Endodermal cell (in vitro differentiated cells): ENCODE data around the gene SS18L1. TPM values are rescaled to one million over a fixed set of nuclear protein-coding genes. Genes with fewer than 3 reads are reported as not detected.

Source experiments
- DNase-seq: peaks from one replicate; pipeline ENCODE4 v3.0.0-alpha.2; 2017
- H3K27ac ChIP-seq: 2 replicates; pipeline ENCODE4 v1.5.1; 2013; ENCODE audit warnings: mild to moderate bottlenecking, low read depth, low read length, moderate library complexity
- H3K27me3 ChIP-seq: 2 replicates; pipeline ENCODE4 v1.6.1; 2013; ENCODE audit warnings: mild to moderate bottlenecking, low read length, moderate library complexity; ENCODE audit not compliant: insufficient read depth, control insufficient read depth, poor library complexity, severe bottlenecking
- H3K36me3 ChIP-seq: 2 replicates; pipeline ENCODE4 v1.7.0; 2013; ENCODE audit warnings: mild to moderate bottlenecking, low read length, moderate library complexity; ENCODE audit not compliant: control insufficient read depth, insufficient read depth
- H3K4me1 ChIP-seq: one replicate; pipeline ENCODE4 v1.7.0; 2013; ENCODE audit warnings: low read length; ENCODE audit not compliant: control insufficient read depth, insufficient read depth
- H3K4me3 ChIP-seq: 2 replicates; pipeline ENCODE4 v1.5.1; 2013; ENCODE audit warnings: mild to moderate bottlenecking, low read length, moderate library complexity
- H3K9ac ChIP-seq: 2 replicates; pipeline ENCODE4 v1.6.1; 2013; ENCODE audit warnings: mild to moderate bottlenecking, low read length, moderate library complexity; ENCODE audit not compliant: poor library complexity, severe bottlenecking; ENCODE audit errors: extremely low read depth
- H3K9me3 ChIP-seq: 2 replicates; pipeline ENCODE4 v1.6.1; 2013; ENCODE audit warnings: mild to moderate bottlenecking, low read length, moderate library complexity; ENCODE audit not compliant: control insufficient read depth
- H3K27ac Mint-ChIP-seq: 2 replicates; pipeline ENCODE4 v1.8.0; 2020; ENCODE audit warnings: mixed read lengths
- H3K27me3 Mint-ChIP-seq: 2 replicates; pipeline ENCODE4 v1.8.0; 2021; ENCODE audit warnings: mild to moderate bottlenecking, mixed read lengths; ENCODE audit not compliant: insufficient read depth
- H3K36me3 Mint-ChIP-seq: 2 replicates; pipeline ENCODE4 v1.8.0; 2020; ENCODE audit warnings: low read depth, mixed read lengths
- H3K4me1 Mint-ChIP-seq: 2 replicates; pipeline ENCODE4 v1.8.0; 2020; ENCODE audit warnings: mixed read lengths
- H3K4me3 Mint-ChIP-seq: 2 replicates; pipeline ENCODE4 v1.8.0; 2020; ENCODE audit warnings: mild to moderate bottlenecking, moderate library complexity, mixed read lengths
- H3K9me3 Mint-ChIP-seq: 2 replicates; pipeline ENCODE4 v1.8.0; 2020; ENCODE audit warnings: mild to moderate bottlenecking, mixed read lengths
- CTCF ChIP-seq: fragments of 200-600 bp; sonication (generic); conservative IDR thresholded peaks from 2 replicates; pipeline ENCODE4 v1.5.0; 2021; ENCODE audit warnings: antibody characterized with exemption, mild to moderate bottlenecking
- WGBS, 2 experiments: methylation state at CpG; one replicate each; pipeline versions ENCODE4 v1.1.5 to v1.1.7; 2013; ENCODE audit warnings: missing lambda C conversion rate in 2 of 2, mixed read lengths in 1 of 2; ENCODE audit not compliant: insufficient coverage in 1 of 2, insufficient read length in 1 of 2; 5-methylcytosine and 5-hydroxymethylcytosine counted together
- total RNA-seq, 2 donors: library from RNA; stranded (reverse); fragmentation: NEBNext Ultra II Directional in 1 of 2; extraction: Animal tissue kit (Norgen Biotek cat#: 25700) in 1 of 2; gene quantifications; 2 replicates in 1 of 2; 3 replicates in 1 of 2; pipeline ENCODE4 v1.2.1, GENCODE V29; 2021

SS18L1 gene
- total RNA-seq, 2 donors from 2014 or later = 23.2 to 28.8 TPM

DNA sequence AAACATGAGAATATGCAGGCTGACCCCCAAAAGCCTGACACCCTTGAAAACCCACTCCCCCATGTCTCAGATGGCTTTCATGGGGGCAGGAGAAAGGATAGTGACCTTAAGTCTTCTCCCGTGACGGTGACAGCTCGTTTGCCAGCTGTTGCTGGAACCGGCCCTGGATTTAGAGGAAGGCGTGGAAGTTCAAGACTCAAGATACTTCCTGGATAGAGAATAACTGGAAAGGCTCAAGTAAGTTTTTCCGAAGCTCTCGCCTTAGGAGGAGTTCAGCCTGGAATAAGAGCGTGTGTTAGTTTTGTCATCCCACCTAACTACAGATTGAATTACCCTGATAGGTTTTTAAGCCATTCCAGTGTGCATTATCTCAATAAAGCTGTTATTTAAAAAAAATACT is 27.7 kb downstream of the SS18L1 start:
- Mint-ChIP-seq H3K4me3 (no peak overlapping the region), H3K27me3 (no peaks in the 10 kb centered on the region), H3K27ac (no peak overlapping the region), H3K4me1 (no peaks in the 10 kb centered on the region), H3K9me3 (no peaks in the 10 kb centered on the region), H3K36me3 (peaks cover 43% of the 10 kb centered on the region)
- Histone ChIP-seq H3K9ac (no peak overlapping the region), H3K27ac (no peak overlapping the region), H3K4me3 (no peak overlapping the region), H3K9me3 (no peaks in the 10 kb centered on the region), H3K27me3 (no peaks in the 10 kb centered on the region), H3K4me1 (no peaks in the 10 kb centered on the region), H3K36me3 (peaks cover 26% of the 10 kb centered on the region)
- WGBS, 2 experiments = 95 to 98% methylated on average over 7 to 8 of the region's 8 CpGs
- no peak for DNase-seq
- no peak for TF ChIP-seq CTCF

DNA sequence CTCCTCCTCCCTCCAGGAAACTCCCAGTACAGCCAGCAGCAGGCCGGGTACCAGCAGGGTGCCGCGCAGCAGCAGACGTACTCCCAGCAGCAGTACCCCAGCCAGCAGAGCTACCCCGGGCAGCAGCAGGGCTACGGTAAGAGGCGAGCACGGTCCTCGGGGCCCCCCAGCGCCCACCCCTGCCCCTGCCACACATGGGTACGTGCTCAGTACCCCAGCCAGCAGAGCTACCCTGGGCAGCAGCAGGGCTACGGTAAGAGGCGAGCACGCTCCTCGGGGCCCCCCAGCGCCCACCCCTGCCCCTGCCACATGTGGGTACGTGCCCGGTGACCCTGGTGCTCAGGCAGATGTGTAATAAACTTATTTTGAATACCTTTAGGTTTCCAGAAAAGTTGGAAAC is 29.1 kb downstream of the SS18L1 start:
- Mint-ChIP-seq H3K36me3 (peaks cover 42% of the 10 kb centered on the region), H3K4me1 (no peaks in the 10 kb centered on the region), H3K27ac (no peak overlapping the region), H3K9me3 (no peaks in the 10 kb centered on the region), H3K27me3 (no peaks in the 10 kb centered on the region), H3K4me3 (no peak overlapping the region)
- Histone ChIP-seq H3K9me3 (no peaks in the 10 kb centered on the region), H3K27me3 (no peaks in the 10 kb centered on the region), H3K36me3 (peaks cover 25% of the 10 kb centered on the region), H3K4me1 (no peaks in the 10 kb centered on the region), H3K9ac (no peak overlapping the region), H3K27ac (no peak overlapping the region), H3K4me3 (no peak overlapping the region)
- 93 to 96% methylated on average over 11 to 18 of the region's 18 CpGs for WGBS, 2 experiments
- no peak for DNase-seq
- no peak for TF ChIP-seq CTCF

DNA sequence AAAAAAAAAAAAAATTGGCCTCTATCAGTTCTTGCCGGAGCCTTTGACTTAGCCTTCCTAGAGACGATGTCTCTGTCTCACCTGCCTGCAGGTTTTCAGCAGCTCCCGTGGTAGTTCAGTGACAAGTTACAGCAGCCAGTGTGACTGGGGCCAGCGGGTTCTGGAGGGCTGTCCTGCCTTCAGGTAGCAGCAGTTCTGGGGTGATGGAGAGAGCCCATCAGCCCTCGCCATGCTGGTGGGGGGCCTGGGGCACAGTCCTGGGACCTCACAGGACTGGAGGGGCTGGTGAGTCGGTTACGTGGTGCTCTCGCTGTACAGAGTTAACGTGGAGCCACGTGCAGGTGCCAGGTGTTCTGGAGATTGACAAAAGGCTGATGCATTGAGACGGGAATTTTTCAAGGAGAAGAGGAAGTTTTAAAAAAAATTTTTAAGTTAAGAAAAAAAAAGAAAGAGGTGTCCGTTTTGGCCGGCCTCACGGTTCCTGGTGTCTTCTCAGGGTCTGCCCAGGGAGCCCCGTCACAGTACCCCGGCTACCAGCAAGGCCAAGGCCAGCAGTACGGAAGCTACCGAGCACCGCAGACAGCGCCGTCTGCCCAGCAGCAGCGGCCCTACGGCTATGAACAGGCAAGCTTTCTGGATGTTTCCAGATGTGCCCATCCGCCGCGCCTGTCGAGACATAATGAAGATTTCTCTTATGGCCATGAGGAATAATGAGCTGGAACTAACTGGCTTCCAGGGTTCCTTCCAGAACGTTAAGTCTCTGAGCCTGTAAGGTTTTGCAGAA is 30.6 kb downstream of the SS18L1 start:
- Mint-ChIP-seq H3K4me1 (no peaks in the 10 kb centered on the region), H3K9me3 (no peaks in the 10 kb centered on the region), H3K36me3 (peaks cover 34% of the 10 kb centered on the region), H3K27ac (peak overlapping the region; percentile 53), H3K4me3 (no peak overlapping the region), H3K27me3 (no peaks in the 10 kb centered on the region)
- Histone ChIP-seq H3K9me3 (no peaks in the 10 kb centered on the region), H3K4me3 (no peak overlapping the region), H3K27ac (no peak overlapping the region), H3K36me3 (peaks cover 20% of the 10 kb centered on the region), H3K9ac (no peak overlapping the region), H3K4me1 (no peaks in the 10 kb centered on the region), H3K27me3 (no peaks in the 10 kb centered on the region)
- no peak for TF ChIP-seq CTCF
- 92 to 96% methylated on average over 28 of the region's 28 CpGs for WGBS, 2 experiments
- no peak for DNase-seq
